Mesendoderm (in vitro differentiated cells): ENCODE results near the gene FBLL1. TPM values are rescaled to one million over a fixed set of nuclear protein-coding genes. Genes with fewer than 3 reads are reported as not detected.
A peak's percentile ranks its signal among the peaks of the same experiment; 100 is the strongest.

Experiments used
- DNase-seq: peaks from one replicate; pipeline ENCODE4 v3.0.0; 2013
- H2AK5ac ChIP-seq: 2 replicates; pipeline ENCODE4 v1.6.1; 2013; ENCODE audit warnings: low read length, inconsistent platforms
- H2BK120ac ChIP-seq: 2 replicates; pipeline ENCODE4 v1.6.1; 2013; ENCODE audit warnings: low read depth, mild to moderate bottlenecking, low read length, moderate library complexity, mixed read lengths
- H2BK15ac ChIP-seq: replicated peaks from 2 replicates; pipeline ENCODE4 v1.6.1; 2013; ENCODE audit warnings: low read depth, mild to moderate bottlenecking, moderate library complexity
- H2BK5ac ChIP-seq: 2 replicates; pipeline ENCODE4 v1.6.1; 2013; ENCODE audit warnings: low read length, inconsistent platforms
- H3K18ac ChIP-seq: 2 replicates; pipeline ENCODE4 v1.6.1; 2013; ENCODE audit warnings: mild to moderate bottlenecking, low read length, mixed read lengths
- H3K23ac ChIP-seq: one replicate; pipeline ENCODE4 v1.6.1; 2013; ENCODE audit warnings: low read length
- H3K27ac ChIP-seq: 2 replicates; pipeline ENCODE4 v1.5.1; 2013; ENCODE audit warnings: low read depth, mild to moderate bottlenecking, inconsistent platforms, low read length, moderate library complexity
- H3K27me3 ChIP-seq: 2 replicates; pipeline ENCODE4 v1.6.1; 2013; ENCODE audit warnings: low read length, control low read depth, mild to moderate bottlenecking, inconsistent platforms; ENCODE audit not compliant: insufficient read depth, poor library complexity
- H3K36me3 ChIP-seq: 2 replicates; pipeline ENCODE4 v1.6.1; 2013; ENCODE audit warnings: low read length, inconsistent platforms; ENCODE audit not compliant: control insufficient read depth, insufficient read depth
- H3K4ac ChIP-seq: one replicate; pipeline ENCODE4 v1.6.1; 2013; ENCODE audit warnings: low read depth, mild to moderate bottlenecking, low read length, moderate library complexity
- H3K4me1 ChIP-seq: 2 replicates; pipeline ENCODE4 v1.6.1; 2013; ENCODE audit warnings: low read depth, low read length, inconsistent platforms; ENCODE audit not compliant: control insufficient read depth
- H3K4me2 ChIP-seq: 2 replicates; pipeline ENCODE4 v1.6.1; 2013; ENCODE audit warnings: low read length
- H3K4me3 ChIP-seq: 2 replicates; pipeline ENCODE4 v1.5.1; 2013; ENCODE audit warnings: mild to moderate bottlenecking, low read length
- H3K56ac ChIP-seq: one replicate; pipeline ENCODE4 v1.6.1; 2013; ENCODE audit warnings: low read length
- H3K79me1 ChIP-seq: 2 replicates; pipeline ENCODE4 v1.6.1; 2013; ENCODE audit warnings: low read length, inconsistent platforms
- H3K79me2 ChIP-seq: 2 replicates; pipeline ENCODE4 v1.6.1; 2013; ENCODE audit warnings: mild to moderate bottlenecking, low read length; ENCODE audit not compliant: control insufficient read depth, insufficient read depth
- H3K9ac ChIP-seq: 2 replicates; pipeline ENCODE4 v1.6.1; 2013; ENCODE audit warnings: low read length, inconsistent platforms
- H4K5ac ChIP-seq: one replicate; pipeline ENCODE4 v1.6.1; 2013; ENCODE audit warnings: low read length
- H4K8ac ChIP-seq: one replicate; pipeline ENCODE4 v1.6.1; 2013; ENCODE audit warnings: low read depth, mild to moderate bottlenecking, control low read depth, low read length, moderate library complexity
- WGBS: extraction: QIAGEN DNeasy Blood & Tissue Kit; methylation state at CpG from one replicate; pipeline ENCODE4 v1.1.7; 2013; ENCODE audit warnings: low lambda C conversion rate, missing lambda C conversion rate; ENCODE audit not compliant: insufficient coverage; ENCODE audit errors: extremely low coverage; 5-methylcytosine and 5-hydroxymethylcytosine counted together
- polyA plus RNA-seq, 2 experiments: library from polyadenylated mRNA; stranded (reverse); fragments of 200-250 nt; gene quantifications; one replicate each; pipeline ENCODE4 v1.2.3, GENCODE V29; 2013

FBLL1 gene
- 5.1 TPM for polyA plus RNA-seq (2013, experiment 1 of 2)
- 5.1 TPM for polyA plus RNA-seq (2013, experiment 2 of 2)

- Histone ChIP-seq H2BK15ac (no peak within 1 kb of the TSS), H2BK120ac (no peak within 1 kb of the TSS), H3K27me3 (no peaks in the 10 kb centered on the region), H3K56ac (peak within 1 kb of the TSS; percentile 83), H3K36me3 (no peaks in the 10 kb centered on the region), H3K4me1 (peaks cover 3% of the 10 kb centered on the region), H3K27ac (no peak within 1 kb of the TSS), H3K79me1 (no peaks in the 10 kb centered on the region), H3K4me3 (no peak within 1 kb of the TSS), H3K23ac (peak within 1 kb of the TSS; percentile 98), H3K4ac (no peak within 1 kb of the TSS), H3K79me2 (no peaks in the 10 kb centered on the region), H2BK5ac (no peak within 1 kb of the TSS), H2AK5ac (no peak within 1 kb of the TSS), H4K5ac (no peak within 1 kb of the TSS), H3K4me2 (peak within 1 kb of the TSS; percentile 54), H3K18ac (no peak within 1 kb of the TSS), H3K9ac (peak within 1 kb of the TSS; percentile 42), H4K8ac (no peak within 1 kb of the TSS)
- peak; percentile 65 for DNase-seq
- no CpG with 5 or more reads among the region's 38 CpGs for WGBS
These were observed at the start of gene FBLL1 for GRCh38 chr5:168528521-168529373. Gene FBLL1 (plus strand): TSS chr5:168529305. CDS start chr5:168529505, 200 bp downstream.

GRCh38 chr5:168480601-168481000, 48.5 kb upstream of the FBLL1 start:
- no peak overlapping the region for H3K4ac ChIP-seq
- no peak overlapping the region for H2BK5ac ChIP-seq
- H3K4me2 ChIP-seq = no peak overlapping the region
- WGBS = no CpG with 5 or more reads among the region's 3 CpGs
- H3K9ac ChIP-seq = no peak overlapping the region
- H3K36me3 ChIP-seq = no peaks in the 10 kb centered on the region
- no peak overlapping the region for H2BK15ac ChIP-seq
- no peak overlapping the region for H2BK120ac ChIP-seq
- H3K79me1 ChIP-seq = no peaks in the 10 kb centered on the region
- H4K8ac ChIP-seq = no peak overlapping the region
- H3K27ac ChIP-seq = no peak overlapping the region
- H3K79me2 ChIP-seq = no peaks in the 10 kb centered on the region
- H3K23ac ChIP-seq = no peak overlapping the region
- H3K18ac ChIP-seq = no peak overlapping the region
- H3K27me3 ChIP-seq = no peaks in the 10 kb centered on the region
- no peak overlapping the region for H4K5ac ChIP-seq
- no peak overlapping the region for H3K56ac ChIP-seq
- no peak overlapping the region for H2AK5ac ChIP-seq
- H3K4me1 ChIP-seq = no peaks in the 10 kb centered on the region
- DNase-seq = no peak
- H3K4me3 ChIP-seq = no peak overlapping the region

- no CpG with 5 or more reads among the region's 4 CpGs for WGBS
- no peak overlapping the region for H3K56ac ChIP-seq
- no peak overlapping the region for H2BK15ac ChIP-seq
- no peaks in the 10 kb centered on the region for H3K4me1 ChIP-seq
- H4K8ac ChIP-seq = no peak overlapping the region
- no peak overlapping the region for H3K4ac ChIP-seq
- no peak overlapping the region for H3K23ac ChIP-seq
- H3K27ac ChIP-seq = no peak overlapping the region
- no peak overlapping the region for H3K4me2 ChIP-seq
- H3K27me3 ChIP-seq = no peaks in the 10 kb centered on the region
- H3K9ac ChIP-seq = no peak overlapping the region
- H4K5ac ChIP-seq = no peak overlapping the region
- peaks cover under 1% of the 10 kb centered on the region for H3K79me1 ChIP-seq
- DNase-seq = peak; percentile 46
- H2BK120ac ChIP-seq = no peak overlapping the region
- H2AK5ac ChIP-seq = no peak overlapping the region
- no peak overlapping the region for H3K4me3 ChIP-seq
- H3K18ac ChIP-seq = no peak overlapping the region
- H3K36me3 ChIP-seq = no peaks in the 10 kb centered on the region
- H3K79me2 ChIP-seq = peaks cover under 1% of the 10 kb centered on the region
- H2BK5ac ChIP-seq = no peak overlapping the region
These were observed 47.7 kb upstream of the FBLL1 start for GRCh38 chr5:168481330-168481788.

- Histone ChIP-seq H3K27ac (no peak overlapping the region), H3K79me2 (peaks cover 7% of the 10 kb centered on the region), H3K18ac (no peak overlapping the region), H2BK120ac (no peak overlapping the region), H3K4me3 (no peak overlapping the region), H3K36me3 (no peaks in the 10 kb centered on the region), H4K8ac (no peak overlapping the region), H2BK5ac (no peak overlapping the region), H3K56ac (no peak overlapping the region), H3K4ac (no peak overlapping the region), H3K27me3 (no peaks in the 10 kb centered on the region), H3K4me1 (no peaks in the 10 kb centered on the region), H3K23ac (no peak overlapping the region), H2AK5ac (no peak overlapping the region), H3K9ac (no peak overlapping the region), H4K5ac (no peak overlapping the region), H3K79me1 (peaks cover 6% of the 10 kb centered on the region), H2BK15ac (no peak overlapping the region), H3K4me2 (no peak overlapping the region)
- DNase-seq = no peak
- no CpG with 5 or more reads among the region's 5 CpGs for WGBS
These were observed 46.7 kb upstream of the FBLL1 start for GRCh38 chr5:168482361-168482760.

- Histone ChIP-seq H2BK15ac (no peak within 1 kb of the TSS), H2BK120ac (no peak within 1 kb of the TSS), H3K4ac (no peak within 1 kb of the TSS), H2AK5ac (no peak within 1 kb of the TSS), H3K79me2 (peaks cover 11% of the 10 kb centered on the region), H3K4me1 (no peaks in the 10 kb centered on the region), H3K36me3 (peaks cover 2% of the 10 kb centered on the region), H3K9ac (peak within 1 kb of the TSS; percentile 96), H3K4me3 (peak within 1 kb of the TSS; percentile 98), H3K23ac (no peak within 1 kb of the TSS), H3K79me1 (peaks cover 8% of the 10 kb centered on the region), H3K27me3 (no peaks in the 10 kb centered on the region), H2BK5ac (no peak within 1 kb of the TSS), H3K56ac (peak within 1 kb of the TSS; percentile 98), H3K18ac (no peak within 1 kb of the TSS), H3K27ac (no peak within 1 kb of the TSS), H4K5ac (peak within 1 kb of the TSS; percentile 77), H3K4me2 (peak within 1 kb of the TSS; percentile 78), H4K8ac (no peak within 1 kb of the TSS)
- peak; percentile 96 for DNase-seq
- no CpG with 5 or more reads among the region's 40 CpGs for WGBS
These were observed 42.8 kb upstream of the FBLL1 start, which contains the start of gene RARS1 for GRCh38 chr5:168486136-168486879. Gene RARS1 (plus strand): TSS chr5:168486471. CDS start chr5:168486499, 28 bp downstream.
